HG03097 (cell line): ENCODE data around the gene PET117.
"Not testable (repeated sequence)": the region's sequence is repeated elsewhere in the genome, so short reads cannot be mapped to it uniquely, and the experiment has no call there.

Experiments used
- ATAC-seq: cut with Tn5 transposase; IDR thresholded peaks from one replicate; pipeline ENCODE4 v1.9.1; 2021; ENCODE audit not compliant: unreplicated experiment, low FRiP score

Gene PET117

GRCh38 chr20:18156045-18156444 lies 18.4 kb downstream of the PET117 start:
- no peak for ATAC-seq

- no peak for ATAC-seq
Measured at GRCh38 chr20:18164356-18164755, 26.7 kb downstream of the PET117 start.

- ATAC-seq, result no peak
Measured at GRCh38 chr20:18165553-18165952, 27.9 kb downstream of the PET117 start.

- ATAC-seq, result no peak
Measured at GRCh38 chr20:18166241-18166881, 28.7 kb downstream of the PET117 start.

- ATAC-seq, result no peak
Measured at GRCh38 chr20:18166950-18167349, 29.3 kb downstream of the PET117 start.

GRCh38 chr20:18172379-18172778 lies 34.7 kb downstream of the PET117 start:
- ATAC-seq, result no peak

- no peak for ATAC-seq
Measured at GRCh38 chr20:18174906-18175683, 37.4 kb downstream of the PET117 start.

- no peak for ATAC-seq
Measured at GRCh38 chr20:18176318-18176785, 38.7 kb downstream of the PET117 start.

- ATAC-seq, result not testable (repeated sequence)
Measured at GRCh38 chr20:18180366-18180765, 42.7 kb downstream of the PET117 start.

- no peak for ATAC-seq
Measured at GRCh38 chr20:18180815-18181214, 43.2 kb downstream of the PET117 start.

- no peak for ATAC-seq
Measured at GRCh38 chr20:18187020-18187419, 49.4 kb downstream of the PET117 start.

GRCh38 chr20:18188434-18188833 lies 50.8 kb downstream of the PET117 start:
- ATAC-seq, result no peak

GRCh38 chr20:18190338-18191233 lies 52.9 kb downstream of the PET117 start:
- ATAC-seq, result no peak

- ATAC-seq, result no peak
Measured at GRCh38 chr20:18191306-18191705, 53.6 kb downstream of the PET117 start.
